Neural crest cell (in vitro differentiated cells): ENCODE results near the gene ARX. TPM values are rescaled to one million over a fixed set of nuclear protein-coding genes. Genes with fewer than 3 reads are reported as not detected.

Experiments used
- DNase-seq: peaks from one replicate; pipeline ENCODE4 v3.0.0; 2021; ENCODE audit warnings: low read depth, mixed read lengths, low spot score
- H3K27ac Mint-ChIP-seq: one replicate; pipeline ENCODE4 v1.8.0; 2021; ENCODE audit warnings: mild to moderate bottlenecking, mixed read lengths; ENCODE audit not compliant: unreplicated experiment
- H3K27me3 Mint-ChIP-seq: 2 replicates; pipeline ENCODE4 v1.8.0; 2021; ENCODE audit warnings: low read depth, mild to moderate bottlenecking, mixed read lengths
- H3K36me3 Mint-ChIP-seq: 2 replicates; pipeline ENCODE4 v1.8.0; 2021; ENCODE audit warnings: low read depth, mild to moderate bottlenecking, mixed read lengths
- H3K4me1 Mint-ChIP-seq: 2 replicates; pipeline ENCODE4 v1.8.0; 2021; ENCODE audit warnings: mixed read lengths
- H3K4me3 Mint-ChIP-seq: one replicate; pipeline ENCODE4 v1.8.0; 2021; ENCODE audit warnings: mild to moderate bottlenecking, mixed read lengths
- H3K9me3 Mint-ChIP-seq: 2 replicates; pipeline ENCODE4 v1.8.0; 2021; ENCODE audit warnings: mixed read lengths
- CTCF ChIP-seq: fragments of 200-600 bp; sonication (generic); conservative IDR thresholded peaks from 2 replicates; pipeline ENCODE4 v1.5.0; 2021; ENCODE audit warnings: antibody characterized with exemption, mild to moderate bottlenecking
- total RNA-seq: library from RNA; stranded (reverse); gene quantifications from 2 replicates; pipeline ENCODE4 v1.2.1, GENCODE V29; 2021

ARX gene
- total RNA-seq, 1 donor from 2014 or later, result 0.16 TPM

- Mint-ChIP-seq H3K4me1 (peaks cover 39% of the 10 kb centered on the region), H3K9me3 (no peaks in the 10 kb centered on the region), H3K27ac (no peak overlapping the region), H3K27me3 (peaks cover 95% of the 10 kb centered on the region), H3K36me3 (no peaks in the 10 kb centered on the region), H3K4me3 (peak overlapping the region; percentile 72)
- DNase-seq, result no peak
- TF ChIP-seq CTCF, result no peak
These were observed 1.3 kb upstream of the ARX start for GRCh38 chrX:25016938-25017598.

- H3K9me3 Mint-ChIP-seq, result no peaks in the 10 kb centered on the region
- H3K27ac Mint-ChIP-seq, result no peak overlapping the region
- H3K4me3 Mint-ChIP-seq, result peak overlapping the region; percentile 61
- no peak for DNase-seq
- no peaks in the 10 kb centered on the region for H3K36me3 Mint-ChIP-seq
- H3K27me3 Mint-ChIP-seq, result peaks cover 95% of the 10 kb centered on the region
- TF ChIP-seq CTCF, result no peak
- peaks cover 31% of the 10 kb centered on the region for H3K4me1 Mint-ChIP-seq
These were observed 551 bp upstream of the ARX start for GRCh38 chrX:25016361-25016671.

- no peak for DNase-seq
- Mint-ChIP-seq H3K4me1 (peaks cover 17% of the 10 kb centered on the region), H3K27me3 (peaks cover 96% of the 10 kb centered on the region), H3K4me3 (peak overlapping the region; percentile 3), H3K9me3 (no peaks in the 10 kb centered on the region), H3K36me3 (no peaks in the 10 kb centered on the region), H3K27ac (no peak overlapping the region)
- TF ChIP-seq CTCF, result no peak
These were observed 1.4 kb downstream of the ARX start for GRCh38 chrX:25014366-25014838.

- no peak for DNase-seq
- TF ChIP-seq CTCF, result no peak
- Mint-ChIP-seq H3K4me3 (peak overlapping the region; percentile 3), H3K4me1 (peaks cover 17% of the 10 kb centered on the region), H3K9me3 (no peaks in the 10 kb centered on the region), H3K36me3 (no peaks in the 10 kb centered on the region), H3K27ac (no peak overlapping the region), H3K27me3 (peaks cover 96% of the 10 kb centered on the region)
These were observed 2.0 kb downstream of the ARX start for GRCh38 chrX:25013632-25014365.

GRCh38 chrX:25012793-25013631 lies 2.8 kb downstream of the ARX start:
- peaks cover 17% of the 10 kb centered on the region for H3K4me1 Mint-ChIP-seq
- H3K27ac Mint-ChIP-seq, result no peak overlapping the region
- no peak for TF ChIP-seq CTCF
- no peak overlapping the region for H3K4me3 Mint-ChIP-seq
- DNase-seq, result no peak
- no peaks in the 10 kb centered on the region for H3K36me3 Mint-ChIP-seq
- peaks cover 96% of the 10 kb centered on the region for H3K27me3 Mint-ChIP-seq
- no peaks in the 10 kb centered on the region for H3K9me3 Mint-ChIP-seq
